GM12878 (cell line): ENCODE results near the gene P3H1. TPM values are rescaled to one million over a fixed set of nuclear protein-coding genes. Genes with fewer than 3 reads are reported as not detected.

Source experiments
- ASH2L ChIP-seq: fragments of 300-600, 200-600 bp; sonication (generic); IDR thresholded peaks from 2 replicates; pipeline ENCODE4 v1.6.1; 2017; ENCODE audit warnings: low read depth, mild to moderate bottlenecking, borderline replicate concordance
- BACH1 ChIP-seq: fragments of 450-650 bp; IDR thresholded peaks from 2 replicates; pipeline ENCODE4 v1.6.1; 2017; ENCODE audit warnings: mild to moderate bottlenecking, borderline replicate concordance
- CBX5 ChIP-seq: sonication (generic); IDR thresholded peaks from 2 replicates; pipeline ENCODE4 v1.6.1; 2016; ENCODE audit warnings: low read depth, moderate library complexity, mild to moderate bottlenecking, inconsistent platforms
- CEBPB ChIP-seq, 2 experiments: fragments of 150-350 bp in 1 of 2; IDR thresholded peaks; 2 replicates each; pipeline ENCODE4 v1.6.1; 2012 to 2014; ENCODE audit warnings: low read depth in 2 of 2, low read length in 2 of 2, borderline replicate concordance in 1 of 2, inconsistent platforms in 1 of 2
- CREB1 ChIP-seq: IDR thresholded peaks from 2 replicates; pipeline ENCODE4 v1.6.1; 2012; ENCODE audit warnings: low read depth, mild to moderate bottlenecking, inconsistent platforms
- HDAC2 ChIP-seq: fragments of 200-600 bp; sonication (generic); IDR thresholded peaks from 2 replicates; pipeline ENCODE4 v1.6.1; 2017
- IKZF2 ChIP-seq, 2 experiments: fragments of 450-650 bp; IDR thresholded peaks; 2 replicates each; pipeline ENCODE4 v1.6.1; 2017; ENCODE audit warnings: mild to moderate bottlenecking in 2 of 2, moderate library complexity in 2 of 2
- LARP7 ChIP-seq: fragments of 450-650 bp; IDR thresholded peaks from 2 replicates; pipeline ENCODE4 v1.6.1; 2017; ENCODE audit warnings: mild to moderate bottlenecking
- NR2C2 ChIP-seq: IDR thresholded peaks from 2 replicates; pipeline ENCODE4 v1.6.1; 2011; ENCODE audit warnings: borderline replicate concordance, low read depth; ENCODE audit not compliant: control insufficient read depth, insufficient read length
- PML ChIP-seq: IDR thresholded peaks from 2 replicates; pipeline ENCODE4 v1.6.1; 2012; ENCODE audit warnings: low read length, inconsistent platforms
- POLR2A ChIP-seq: IDR thresholded peaks from 2 replicates; pipeline ENCODE4 v1.6.1; 2011; ENCODE audit warnings: low read depth, mild to moderate bottlenecking, low read length
- RELA ChIP-seq: fragments of 450-650 bp; IDR thresholded peaks from 2 replicates; pipeline ENCODE4 v1.8.0; 2014; ENCODE audit warnings: borderline replicate concordance; ENCODE audit not compliant: partially characterized antibody
- RUNX3 ChIP-seq: IDR thresholded peaks from 2 replicates; pipeline ENCODE4 v1.6.1; 2012; ENCODE audit warnings: low read length, inconsistent platforms
- TAF1 ChIP-seq: IDR thresholded peaks from 2 replicates; pipeline ENCODE4 v1.6.1; 2011; ENCODE audit warnings: mild to moderate bottlenecking, low read depth, low read length, borderline replicate concordance
- TARDBP ChIP-seq: IDR thresholded peaks from 2 replicates; pipeline ENCODE4 v1.6.1; 2016; ENCODE audit warnings: borderline replicate concordance
- TCF7 ChIP-seq: IDR thresholded peaks from 2 replicates; pipeline ENCODE4 v1.6.1; 2014; ENCODE audit warnings: antibody characterized with exemption, borderline replicate concordance
- WRNIP1 ChIP-seq: IDR thresholded peaks from 2 replicates; pipeline ENCODE4 v1.6.1; 2011; ENCODE audit warnings: low read depth, low read length, improper control_type of control experiment, borderline replicate concordance
- YBX1 ChIP-seq: fragments of 450-650 bp; IDR thresholded peaks from 2 replicates; pipeline ENCODE4 v1.6.1; 2016; ENCODE audit warnings: antibody characterized with exemption
- ZNF24 ChIP-seq: fragments of 450-650 bp; IDR thresholded peaks from 2 replicates; pipeline ENCODE4 v1.6.1; 2017; ENCODE audit warnings: antibody characterized with exemption, mild to moderate bottlenecking
- ZSCAN29 ChIP-seq: fragments of 450-650 bp; IDR thresholded peaks from 2 replicates; pipeline ENCODE4 v1.6.1; 2017; ENCODE audit warnings: mild to moderate bottlenecking, moderate library complexity
- polyA plus RNA-seq, 11 experiments: library from polyadenylated mRNA; depleted of rRNA in 4 of 11; unstranded in 6 of 11; stranded (reverse) in 5 of 11; fragments of >200 nt; fragmentation: Nextera tagmentation in 4 of 11; fragmentation: Illumina TruSeq in 1 of 11; extraction: Ambion mirVana in 4 of 11; extraction: Trizol in 1 of 11; gene quantifications; 1 replicate in 1 of 11; 2 replicates in 10 of 11; pipeline versions ENCODE4 v1.2.1 to v1.2.3, GENCODE V29; 2011 to 2016; ENCODE audit warnings: inconsistent platforms in 2 of 11, missing spikeins in 2 of 11, low read depth in 1 of 11
- total RNA-seq, 4 experiments: library from RNA; depleted of rRNA in 3 of 4; stranded (reverse); fragments of >200 nt in 3 of 4; fragmentation: Illumina TruSeq in 1 of 4; extraction: Trizol in 1 of 4; gene quantifications; 2 replicates each; pipeline versions ENCODE4 v1.2.1 to v1.2.3, GENCODE V29; 2013 to 2021
- TF ChIP-seq, protein P1 (sequence below): fragments of 450-650 bp; IDR thresholded peaks from 2 replicates; pipeline ENCODE4 v1.6.1; 2018; ENCODE audit warnings: mild to moderate bottlenecking, low read depth, moderate library complexity; ENCODE audit not compliant: partially characterized antibody
- TF ChIP-seq, protein P2 (sequence below): IDR thresholded peaks from 2 replicates; pipeline ENCODE4 v1.6.1; 2012; ENCODE audit warnings: low read depth, low read length, improper control_type of control experiment
- TF ChIP-seq, protein P3 (sequence below): fragments of 150-350 bp; IDR thresholded peaks from 2 replicates; pipeline ENCODE4 v1.6.1; 2014; ENCODE audit warnings: mild to moderate bottlenecking, low read depth, low read length
- TF ChIP-seq, protein P4 (sequence below): IDR thresholded peaks from 2 replicates; pipeline ENCODE4 v1.6.1; 2011; ENCODE audit warnings: low read depth, mild to moderate bottlenecking, low read length, moderate library complexity, borderline replicate concordance; ENCODE audit errors: extremely low read depth

The P3H1 gene
- total and polyA plus RNA-seq, 10 of the 15 experiments (the other 5 are each of a cell fraction or from before 2014, with no cell fraction given) = 0.72 to 42.4 (median 26.0) TPM

DNA sequence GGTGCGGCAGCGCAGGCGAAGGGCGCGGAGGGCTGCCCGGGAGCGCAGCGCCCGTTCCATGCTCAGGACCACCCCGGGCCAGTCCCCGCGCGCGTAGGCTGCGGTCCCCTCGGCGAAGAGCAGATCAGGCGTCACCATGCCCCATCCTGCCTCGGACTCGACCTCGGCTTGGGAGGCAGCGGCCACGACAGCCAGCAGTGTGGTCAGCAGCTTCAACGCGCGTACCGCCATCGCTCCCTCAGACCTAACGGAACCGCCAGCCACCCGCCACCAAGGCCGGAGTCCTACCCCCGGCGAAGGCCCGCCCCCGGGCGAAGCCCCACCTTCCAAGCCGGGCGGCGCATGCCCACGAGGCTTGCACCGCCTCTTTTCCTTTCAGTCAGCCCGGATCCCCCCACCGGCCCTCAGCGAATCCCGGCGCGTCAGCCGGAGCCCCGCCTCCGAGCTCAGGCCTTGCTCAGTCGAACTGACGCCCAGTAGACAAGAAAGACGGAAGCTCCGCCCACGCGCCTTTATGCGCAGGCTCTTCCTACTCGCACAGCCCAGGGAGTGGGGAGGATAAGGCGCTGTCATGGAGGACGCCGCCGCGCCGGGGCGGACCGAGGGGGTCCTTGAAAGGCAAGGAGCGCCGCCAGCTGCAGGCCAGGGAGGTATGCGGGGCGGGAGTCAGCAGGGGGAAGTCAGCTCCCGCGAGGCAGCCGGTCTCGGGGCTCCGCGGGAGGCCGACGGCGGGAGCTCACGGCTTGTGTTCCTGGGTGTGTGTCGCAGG lies at the start of gene P3H1, which contains the start of gene C1orf50 (continued):
- TF ChIP-seq ZNF24 (no peak), RELA (peak; percentile 73), TCF7 (no peak), HDAC2 (no peak), POLR2A (peak; percentile 99), RUNX3 (peak; percentile 53), CEBPB (IDR thresholded peaks at IDR 0.05; ENCODE audit: borderline replicate concordance in 1 of 2, low read depth in 2 of 2, low read length in 2 of 2) (no peak), ASH2L (no peak; the same call in 1 of the 2 replicates), TARDBP (0 out of 2 replicates have a peak, but pooled peaks have one; percentile 8), TAF1 (peak; percentile 71), ZSCAN29 (no peak), CREB1 (peak; percentile 65; the same call in 1 of the 2 replicates), BACH1 (peak; percentile 59), CBX5 (no peak), LARP7 (peak; percentile 96), NR2C2 (no peak), PML (peak; percentile 95), IKZF2 (IDR thresholded peaks at IDR 0.05) (no peak), WRNIP1 (no peak), YBX1 (no peak)
- TF ChIP-seq, protein P1, sequence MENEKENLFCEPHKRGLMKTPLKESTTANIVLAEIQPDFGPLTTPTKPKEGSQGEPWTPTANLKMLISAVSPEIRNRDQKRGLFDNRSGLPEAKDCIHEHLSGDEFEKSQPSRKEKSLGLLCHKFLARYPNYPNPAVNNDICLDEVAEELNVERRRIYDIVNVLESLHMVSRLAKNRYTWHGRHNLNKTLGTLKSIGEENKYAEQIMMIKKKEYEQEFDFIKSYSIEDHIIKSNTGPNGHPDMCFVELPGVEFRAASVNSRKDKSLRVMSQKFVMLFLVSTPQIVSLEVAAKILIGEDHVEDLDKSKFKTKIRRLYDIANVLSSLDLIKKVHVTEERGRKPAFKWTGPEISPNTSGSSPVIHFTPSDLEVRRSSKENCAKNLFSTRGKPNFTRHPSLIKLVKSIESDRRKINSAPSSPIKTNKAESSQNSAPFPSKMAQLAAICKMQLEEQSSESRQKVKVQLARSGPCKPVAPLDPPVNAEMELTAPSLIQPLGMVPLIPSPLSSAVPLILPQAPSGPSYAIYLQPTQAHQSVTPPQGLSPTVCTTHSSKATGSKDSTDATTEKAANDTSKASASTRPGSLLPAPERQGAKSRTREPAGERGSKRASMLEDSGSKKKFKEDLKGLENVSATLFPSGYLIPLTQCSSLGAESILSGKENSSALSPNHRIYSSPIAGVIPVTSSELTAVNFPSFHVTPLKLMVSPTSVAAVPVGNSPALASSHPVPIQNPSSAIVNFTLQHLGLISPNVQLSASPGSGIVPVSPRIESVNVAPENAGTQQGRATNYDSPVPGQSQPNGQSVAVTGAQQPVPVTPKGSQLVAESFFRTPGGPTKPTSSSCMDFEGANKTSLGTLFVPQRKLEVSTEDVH = no peak
- TF ChIP-seq, protein P2, sequence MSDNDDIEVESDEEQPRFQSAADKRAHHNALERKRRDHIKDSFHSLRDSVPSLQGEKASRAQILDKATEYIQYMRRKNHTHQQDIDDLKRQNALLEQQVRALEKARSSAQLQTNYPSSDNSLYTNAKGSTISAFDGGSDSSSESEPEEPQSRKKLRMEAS = peak; percentile 23; the same call in 1 of the 2 replicates
- TF ChIP-seq, protein P3, sequence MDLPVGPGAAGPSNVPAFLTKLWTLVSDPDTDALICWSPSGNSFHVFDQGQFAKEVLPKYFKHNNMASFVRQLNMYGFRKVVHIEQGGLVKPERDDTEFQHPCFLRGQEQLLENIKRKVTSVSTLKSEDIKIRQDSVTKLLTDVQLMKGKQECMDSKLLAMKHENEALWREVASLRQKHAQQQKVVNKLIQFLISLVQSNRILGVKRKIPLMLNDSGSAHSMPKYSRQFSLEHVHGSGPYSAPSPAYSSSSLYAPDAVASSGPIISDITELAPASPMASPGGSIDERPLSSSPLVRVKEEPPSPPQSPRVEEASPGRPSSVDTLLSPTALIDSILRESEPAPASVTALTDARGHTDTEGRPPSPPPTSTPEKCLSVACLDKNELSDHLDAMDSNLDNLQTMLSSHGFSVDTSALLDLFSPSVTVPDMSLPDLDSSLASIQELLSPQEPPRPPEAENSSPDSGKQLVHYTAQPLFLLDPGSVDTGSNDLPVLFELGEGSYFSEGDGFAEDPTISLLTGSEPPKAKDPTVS = no peak
- TF ChIP-seq, protein P4, sequence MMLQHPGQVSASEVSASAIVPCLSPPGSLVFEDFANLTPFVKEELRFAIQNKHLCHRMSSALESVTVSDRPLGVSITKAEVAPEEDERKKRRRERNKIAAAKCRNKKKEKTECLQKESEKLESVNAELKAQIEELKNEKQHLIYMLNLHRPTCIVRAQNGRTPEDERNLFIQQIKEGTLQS = no peak
